ENCODE data around the gene SARS2.
"Not testable (repeated sequence)": the region's sequence is repeated elsewhere in the genome, so short reads cannot be mapped to it uniquely, and the experiment has no call there.

Gene SARS2

GRCh38 chr19:38889803-38890202 is 40.8 kb downstream of the SARS2 start:
- no peak for DNase-seq

DNA sequence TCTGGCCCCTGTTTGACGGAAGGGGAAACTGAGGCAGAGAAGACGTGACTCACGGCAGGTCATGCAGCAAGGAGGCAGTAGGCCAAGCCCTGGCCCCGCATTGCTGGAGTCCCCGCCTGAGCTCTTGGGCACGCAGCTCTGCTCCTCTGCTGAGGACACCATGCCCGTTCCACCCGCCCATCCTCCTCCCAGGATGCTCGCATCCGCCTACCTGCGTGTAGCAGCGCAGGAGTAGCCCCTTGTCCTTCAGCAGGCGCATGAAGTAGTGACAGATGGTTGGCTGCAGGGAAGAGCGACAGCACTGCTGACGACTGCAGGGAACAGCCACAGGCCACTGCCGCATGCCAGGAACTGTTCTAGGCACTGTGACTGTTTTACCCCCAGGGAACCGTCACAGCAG is 41.7 kb downstream of the SARS2 start:
- DNase-seq, result no peak

- not testable (repeated sequence) for DNase-seq
Measured at GRCh38 chr19:38884691-38885090, 45.9 kb downstream of the SARS2 start.

- no peak for DNase-seq
Measured at GRCh38 chr19:38883286-38883685, 47.3 kb downstream of the SARS2 start.

DNA sequence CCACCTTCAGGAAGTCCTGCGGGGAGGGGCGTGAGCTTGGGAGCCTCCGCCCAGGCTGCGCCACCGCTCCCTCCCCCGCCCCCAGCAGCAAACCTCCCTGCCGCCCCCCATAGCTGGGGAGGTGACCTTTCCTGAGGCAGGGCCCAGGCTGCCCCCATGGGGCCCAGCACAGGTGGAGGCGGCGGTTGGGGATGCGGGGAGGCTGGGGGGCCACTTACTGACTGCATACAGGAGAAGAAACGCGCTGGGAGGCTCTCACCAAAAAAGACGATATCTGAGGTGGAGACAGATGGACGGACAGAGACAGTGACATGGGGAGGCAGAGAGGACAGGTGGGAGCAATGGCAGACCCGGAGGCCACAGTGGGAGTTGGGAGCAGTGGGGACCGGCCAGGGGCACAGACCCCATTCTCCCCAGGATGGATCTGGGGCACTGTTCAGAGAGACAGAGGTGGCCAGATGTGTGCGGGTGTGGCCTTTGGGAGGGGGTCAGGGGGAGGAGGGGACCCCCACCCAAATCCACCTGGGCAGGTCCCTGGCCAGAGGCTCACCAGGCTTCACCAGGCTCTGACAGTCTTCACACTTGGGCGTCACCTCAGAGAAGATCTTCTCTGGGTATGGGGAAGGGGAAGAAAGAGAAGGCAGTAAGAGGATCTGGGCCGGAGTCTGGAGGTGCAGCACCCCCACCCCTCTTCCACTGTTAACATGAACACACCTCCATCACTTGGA is 49.5 kb downstream of the SARS2 start:
- no peak for DNase-seq

- DNase-seq, result no peak
Measured at GRCh38 chr19:38880076-38880881, 50.3 kb downstream of the SARS2 start.

- DNase-seq, result no peak
Measured at GRCh38 chr19:38879400-38879751, 51.2 kb downstream of the SARS2 start.

GRCh38 chr19:38878575-38879399 is 51.8 kb downstream of the SARS2 start:
- no peak for DNase-seq

- no peak for DNase-seq
Measured at GRCh38 chr19:38877781-38878574, 52.6 kb downstream of the SARS2 start, which contains the start of gene RINL. Gene RINL (minus strand): TSS chr19:38878275. CDS start chr19:38876742, 1,533 bp downstream.

GRCh38 chr19:38875656-38876395 is 54.7 kb downstream of the SARS2 start:
- no peak for DNase-seq

GRCh38 chr19:38873400-38873799 is 57.2 kb downstream of the SARS2 start:
- not testable (repeated sequence) for DNase-seq

- no peak for DNase-seq
Measured at GRCh38 chr19:38870612-38871011, 60.0 kb downstream of the SARS2 start.

DNA sequence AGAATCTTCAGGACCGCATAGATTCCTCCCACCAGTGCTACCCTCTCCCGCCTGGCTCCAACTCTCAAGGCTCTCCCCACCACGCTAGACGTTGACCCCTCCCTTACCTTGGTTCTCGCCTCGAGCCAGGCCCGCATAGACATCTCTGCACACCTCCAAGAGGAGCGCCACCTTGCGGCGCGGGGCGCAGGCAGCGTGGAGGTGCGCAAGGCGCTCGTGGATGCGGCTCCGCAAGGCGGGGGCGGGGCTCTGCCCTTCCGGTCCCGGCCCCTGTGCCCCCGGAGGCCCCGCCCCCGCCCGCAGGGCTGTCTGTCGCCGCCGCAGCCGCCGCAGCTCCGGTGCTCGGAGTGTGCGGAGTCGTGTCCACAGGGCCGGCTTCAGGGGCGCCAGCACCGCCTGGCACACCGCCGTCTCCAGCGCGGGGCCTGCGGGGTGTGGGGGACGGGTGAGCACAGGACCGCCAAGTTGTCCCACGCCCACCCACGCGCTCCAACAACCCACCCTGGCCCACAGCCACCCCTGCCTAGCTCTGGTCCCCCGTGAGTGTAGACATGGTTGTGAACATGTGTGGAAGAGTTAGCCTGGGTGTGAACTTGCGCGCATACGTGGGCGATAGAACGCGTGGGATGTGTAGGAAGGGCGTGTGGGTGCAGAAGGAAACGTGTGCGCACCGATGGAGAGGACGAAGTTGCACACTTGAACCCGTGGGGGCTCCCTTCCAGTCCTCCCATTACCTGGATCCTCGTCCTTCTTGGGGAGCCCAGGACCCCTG is 60.5 kb downstream of the SARS2 start:
- no peak for DNase-seq

DNA sequence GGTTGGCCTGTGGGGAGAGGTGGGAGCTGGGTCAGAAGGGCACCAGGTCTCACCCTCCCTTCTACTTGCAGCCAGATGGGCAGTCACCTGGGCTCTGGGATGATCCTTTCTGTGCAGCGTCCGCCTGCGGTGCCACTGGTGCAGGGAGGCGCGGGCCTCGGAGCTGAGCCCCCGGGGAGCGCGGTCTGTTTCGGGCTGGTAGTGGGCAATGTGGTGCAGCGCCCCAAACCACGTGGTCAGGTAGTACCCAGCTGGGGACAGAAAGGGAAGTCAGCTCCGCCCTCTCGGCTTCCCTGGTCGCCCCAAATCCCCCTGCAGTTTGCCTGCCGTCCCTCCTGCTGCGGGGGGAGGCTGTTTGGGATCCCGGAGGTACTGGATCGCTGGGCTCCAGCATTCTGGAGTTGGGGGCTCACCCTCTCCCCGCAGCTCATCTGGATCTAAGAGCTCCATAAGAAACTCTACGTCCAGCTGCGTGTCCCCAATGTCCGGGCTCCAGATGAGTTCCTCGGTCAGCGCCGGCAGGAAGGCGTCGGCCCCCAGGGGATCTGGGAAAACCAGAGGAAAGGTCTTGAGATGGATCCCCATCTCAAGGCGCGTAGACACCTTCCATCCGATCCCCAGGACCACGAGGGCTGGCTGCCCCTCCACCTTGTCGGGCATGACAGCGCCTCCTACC is 61.3 kb downstream of the SARS2 start:
- DNase-seq, result no peak

DNA sequence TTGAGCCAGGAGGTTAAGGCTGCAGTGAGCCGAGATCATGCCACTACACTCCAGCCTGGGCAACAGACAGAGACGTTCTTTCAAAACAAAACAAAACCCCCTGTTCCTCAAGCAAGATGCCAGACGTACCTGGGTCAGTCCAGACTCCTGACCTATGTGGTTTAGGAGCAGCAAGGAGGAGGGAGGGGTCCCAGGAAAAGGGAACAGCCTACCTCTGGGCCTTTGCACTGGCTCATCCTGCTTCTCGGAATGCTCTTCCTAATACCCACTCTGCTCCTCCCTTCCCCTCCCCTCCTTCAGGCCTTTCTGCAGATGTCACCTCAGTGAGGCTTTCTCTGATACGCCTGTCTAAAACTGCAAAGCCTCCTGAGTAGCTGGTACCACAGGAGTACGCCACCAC is 62.0 kb downstream of the SARS2 start:
- DNase-seq, result no peak

GRCh38 chr19:38867171-38867780 is 63.3 kb downstream of the SARS2 start:
- no peak for DNase-seq
